HEK293T (cell line): ENCODE results near the gene JMJD7.

Experiments
- FOXM1 ChIP-seq: fragments of 450-650 bp; IDR thresholded peaks from 2 replicates; pipeline ENCODE4 v1.6.1; 2017; ENCODE audit warnings: mild to moderate bottlenecking, borderline replicate concordance
- HDGF ChIP-seq: fragments of 450-650 bp; IDR thresholded peaks from 2 replicates; pipeline ENCODE4 v1.6.1; 2017; ENCODE audit warnings: antibody characterized with exemption, borderline replicate concordance
- L3MBTL2 ChIP-seq: fragments of 450-650 bp; conservative IDR thresholded peaks from 2 replicates; pipeline ENCODE4 v1.6.1; 2016; ENCODE audit warnings: mild to moderate bottlenecking
- LEF1 ChIP-seq: fragments of 450-650 bp; IDR thresholded peaks from 2 replicates; pipeline ENCODE4 v1.6.1; 2017; ENCODE audit warnings: mild to moderate bottlenecking, borderline replicate concordance
- SP1 ChIP-seq: fragments of 450-650 bp; IDR thresholded peaks from 2 replicates; pipeline ENCODE4 v1.6.1; 2017
- TARDBP ChIP-seq: fragments of 450-650 bp; IDR thresholded peaks from 2 replicates; pipeline ENCODE4 v1.6.1; 2016
- ZNF384 ChIP-seq: fragments of 450-650 bp; IDR thresholded peaks from 2 replicates; pipeline ENCODE4 v1.6.1; 2016

DNA sequence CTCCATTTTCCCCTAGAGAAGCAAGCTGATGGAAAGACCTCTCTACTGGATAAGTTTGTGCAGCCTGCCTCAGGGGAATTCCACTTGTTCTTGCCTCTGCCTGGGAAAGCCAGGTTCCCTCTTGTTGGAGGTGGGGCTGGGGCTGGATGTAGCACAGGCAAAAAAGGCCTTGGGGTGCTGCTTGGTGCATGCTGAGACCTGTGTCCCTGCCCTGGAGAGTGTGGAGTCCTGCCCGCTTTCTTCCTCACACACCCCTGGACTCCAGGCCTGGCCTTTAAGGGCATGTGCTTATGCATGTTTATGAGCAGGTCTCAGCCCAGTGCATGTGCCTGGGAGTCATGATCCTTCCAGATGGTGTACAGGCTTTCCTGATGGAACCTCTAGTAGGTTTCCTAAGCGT, 23.5 kb upstream of the JMJD7 start:
- TF ChIP-seq SP1: no peak
- no peak for TF ChIP-seq FOXM1
- TF ChIP-seq TARDBP: no peak
- TF ChIP-seq LEF1: no peak
- TF ChIP-seq L3MBTL2: no peak
- no peak for TF ChIP-seq ZNF384
- no peak for TF ChIP-seq HDGF
